Thymus (tissue), 11 donors: Measurements from ENCODE around the gene MED26. TPM values are rescaled to one million over a fixed set of nuclear protein-coding genes. Genes with fewer than 3 reads are reported as not detected.
A peak's percentile ranks its signal among the peaks of the same experiment; 100 is the strongest.
"Not testable (repeated sequence)": the region's sequence is repeated elsewhere in the genome, so short reads cannot be mapped to it uniquely, and the experiment has no call there.

Experiments used
- DNase-seq, 9 donors: peaks; one replicate each; pipeline ENCODE4 v3.0.0-alpha.2; 2013; ENCODE audit warnings: low spot score in 9 of 9, low read depth in 6 of 9, missing footprints in 1 of 9
- H3K27ac ChIP-seq, 2 donors: one replicate each; pipeline ENCODE4 v1.5.1; 2013; ENCODE audit warnings: control low read depth in 1 of 2, low read depth in 1 of 2, low read length in 1 of 2, mild to moderate bottlenecking in 1 of 2, moderate library complexity in 1 of 2
- H3K27me3 ChIP-seq, 2 donors: one replicate each; pipeline ENCODE4 v1.5.1; 2013; ENCODE audit warnings: low read length in 1 of 2; ENCODE audit not compliant: control insufficient read depth in 2 of 2, insufficient read depth in 1 of 2
- H3K36me3 ChIP-seq, 2 donors: one replicate each; pipeline ENCODE4 v1.5.1; 2013; ENCODE audit warnings: low read length in 1 of 2, mild to moderate bottlenecking in 1 of 2, moderate library complexity in 1 of 2; ENCODE audit not compliant: control insufficient read depth in 2 of 2, insufficient read depth in 2 of 2
- H3K4me1 ChIP-seq, 2 donors: one replicate each; pipeline ENCODE4 v1.5.1; 2013; ENCODE audit warnings: low read length in 2 of 2; ENCODE audit not compliant: control insufficient read depth in 2 of 2, insufficient read depth in 2 of 2
- H3K4me3 ChIP-seq, 2 donors: one replicate each; pipeline ENCODE4 v1.5.1; 2013; ENCODE audit warnings: low read length in 2 of 2, control low read depth in 1 of 2, mild to moderate bottlenecking in 1 of 2
- H3K9me3 ChIP-seq, 2 donors: one replicate each; pipeline ENCODE4 v1.5.1; 2013; ENCODE audit warnings: low read length in 1 of 2, mild to moderate bottlenecking in 1 of 2; ENCODE audit not compliant: control insufficient read depth in 2 of 2, insufficient read depth in 1 of 2
- WGBS: extraction: QIAGEN DNeasy Blood & Tissue Kit; methylation state at CpG from one replicate; pipeline ENCODE4 v1.1.7; 2013; 5-methylcytosine and 5-hydroxymethylcytosine counted together
- polyA plus RNA-seq: library from polyadenylated mRNA; stranded (reverse); fragments of 200-250 nt; gene quantifications from one replicate; pipeline ENCODE4 v1.2.3, GENCODE V29; 2013
- total RNA-seq: library from RNA; stranded (reverse); fragments of 120-200 nt; gene quantifications from one replicate; pipeline ENCODE4 v1.2.4, GENCODE V29; 2013
- donor health status: healthy.

Gene MED26
- total and polyA plus RNA-seq, 2 donors, result 6.2 to 8.1 TPM

DNA sequence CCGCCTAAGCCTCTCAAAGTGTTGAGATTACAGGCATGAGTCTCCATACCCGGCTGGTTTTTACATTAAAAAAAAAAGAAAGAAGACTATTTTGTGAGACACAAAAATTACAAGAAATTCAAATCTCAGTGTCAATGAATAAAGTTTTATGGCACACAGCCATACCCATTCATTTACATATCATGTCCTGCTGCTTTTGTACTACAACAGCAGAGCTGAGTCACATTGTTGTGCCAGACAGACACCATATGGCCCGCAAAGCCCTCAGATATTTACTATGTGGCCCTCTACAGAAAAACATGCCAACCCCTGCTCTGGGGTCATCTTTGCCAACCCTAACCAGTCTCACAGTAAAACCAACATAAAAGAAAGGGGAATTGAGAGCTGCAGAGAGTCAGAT is 26.6 kb upstream of the MED26 start:
- Histone ChIP-seq H3K4me1 (peaks cover 11% of the 10 kb centered on the region in 2 donors), H3K36me3 (peaks cover 85 to 86% of the 10 kb centered on the region in 2 donors), H3K9me3 (peaks cover 0 to 3% of the 10 kb centered on the region in 2 donors), H3K27me3 (no peaks in the 10 kb centered on the region), H3K27ac (no peak overlapping the region), H3K4me3 (no peak overlapping the region)
- 99% methylated on average over 3 of the region's 3 CpGs for WGBS
- DNase-seq, result no peak

DNA sequence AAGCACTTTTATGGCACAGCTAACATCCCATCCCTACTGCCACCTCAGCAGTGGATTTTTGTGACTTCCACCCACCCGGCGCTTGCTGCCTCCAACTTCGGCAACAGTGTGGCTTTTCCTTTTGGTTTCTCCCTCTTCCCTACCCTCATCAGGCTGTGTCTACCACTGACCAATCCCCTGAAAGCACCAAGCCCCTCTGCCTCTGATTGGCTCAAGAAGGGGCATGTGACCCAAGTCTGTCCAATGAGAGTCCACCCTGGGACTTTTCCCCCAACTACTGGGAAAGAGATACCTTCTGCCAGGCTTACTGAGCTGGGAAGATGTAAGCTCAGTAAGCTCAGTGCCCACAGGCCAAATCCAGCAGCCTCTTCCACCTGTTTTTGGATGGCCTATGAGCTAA is 26.1 kb upstream of the MED26 start:
- Histone ChIP-seq H3K36me3 (peaks cover 86 to 88% of the 10 kb centered on the region in 2 donors), H3K9me3 (peaks cover 0 to under 1% of the 10 kb centered on the region in 2 donors), H3K27ac (no peak overlapping the region), H3K27me3 (no peaks in the 10 kb centered on the region), H3K4me3 (no peak overlapping the region), H3K4me1 (peaks cover 6% of the 10 kb centered on the region in 2 donors)
- 93% methylated on average over 3 of the region's 3 CpGs for WGBS
- DNase-seq, result no peak

- no peak overlapping the region for H3K27ac ChIP-seq
These were observed 24.9 kb upstream of the MED26 start for GRCh38 chr19:16652854-16653253.

GRCh38 chr19:16651421-16652188 is 23.6 kb upstream of the MED26 start:
- H3K4me3 ChIP-seq, H3K4me1 ChIP-seq, H3K27me3 ChIP-seq, H3K9me3 ChIP-seq, DNase-seq: not testable (repeated sequence)
- Histone ChIP-seq H3K36me3 (peaks cover 76 to 80% of the 10 kb centered on the region in 2 donors), H3K27ac (peak overlapping the region in 1 of 2 donors; percentile 41)
- 96% methylated on average over 8 of the region's 8 CpGs for WGBS

More at GRCh38 chr19:16652854-16653253, 24.9 kb upstream of the MED26 start:
- no peak for DNase-seq
- H3K9me3 ChIP-seq, result no peaks in the 10 kb centered on the region
- WGBS, result 93% methylated on average over 7 of the region's 7 CpGs
- H3K27me3 ChIP-seq, result no peaks in the 10 kb centered on the region
- peaks cover 81 to 83% of the 10 kb centered on the region in 2 donors for H3K36me3 ChIP-seq
- no peak overlapping the region for H3K4me3 ChIP-seq
- no peaks in the 10 kb centered on the region for H3K4me1 ChIP-seq

GRCh38 chr19:16650821-16651220 is 22.8 kb upstream of the MED26 start:
- Histone ChIP-seq H3K4me1 (no peaks in the 10 kb centered on the region), H3K4me3 (no peak overlapping the region), H3K27me3 (no peaks in the 10 kb centered on the region), H3K27ac (no peak overlapping the region), H3K36me3 (peaks cover 74 to 80% of the 10 kb centered on the region in 2 donors), H3K9me3 (no peaks in the 10 kb centered on the region)
- WGBS, result 92% methylated on average over 2 of the region's 2 CpGs
- DNase-seq, result no peak

DNA sequence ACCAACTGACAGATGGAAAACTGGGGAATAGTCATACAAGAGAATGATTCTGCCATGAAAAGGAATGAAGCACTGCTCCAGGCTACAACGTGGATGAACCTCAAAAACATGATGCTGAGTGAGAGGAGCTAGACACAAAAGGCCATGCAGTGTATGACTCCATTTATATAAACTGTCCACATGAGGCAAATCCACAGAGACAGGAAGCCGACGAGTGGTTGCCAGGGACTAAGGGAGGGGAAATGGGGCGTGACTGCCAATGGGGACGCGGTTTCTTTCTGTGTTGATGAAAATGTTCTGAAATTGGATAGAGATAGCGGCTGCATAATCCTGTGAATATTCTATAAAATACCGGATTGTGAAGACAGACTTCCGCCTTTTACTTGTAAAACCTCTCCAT is 21.7 kb upstream of the MED26 start:
- Histone ChIP-seq H3K27me3 (no peaks in the 10 kb centered on the region), H3K4me3 (no peak overlapping the region), H3K9me3 (no peaks in the 10 kb centered on the region), H3K36me3 (peaks cover 74 to 82% of the 10 kb centered on the region in 2 donors), H3K4me1 (no peaks in the 10 kb centered on the region), H3K27ac (no peak overlapping the region)
- no peak for DNase-seq
- WGBS, result 92% methylated on average over 9 of the region's 9 CpGs

GRCh38 chr19:16645140-16645539 is 17.1 kb upstream of the MED26 start:
- no peak for DNase-seq
- no peaks in the 10 kb centered on the region for H3K4me1 ChIP-seq
- 97% methylated on average over 9 of the region's 9 CpGs for WGBS
- peaks cover 62 to 73% of the 10 kb centered on the region in 2 donors for H3K36me3 ChIP-seq
- H3K9me3 ChIP-seq, result no peaks in the 10 kb centered on the region
- H3K27me3 ChIP-seq, result no peaks in the 10 kb centered on the region
- H3K27ac ChIP-seq, result no peak overlapping the region
- no peak overlapping the region for H3K4me3 ChIP-seq

DNA sequence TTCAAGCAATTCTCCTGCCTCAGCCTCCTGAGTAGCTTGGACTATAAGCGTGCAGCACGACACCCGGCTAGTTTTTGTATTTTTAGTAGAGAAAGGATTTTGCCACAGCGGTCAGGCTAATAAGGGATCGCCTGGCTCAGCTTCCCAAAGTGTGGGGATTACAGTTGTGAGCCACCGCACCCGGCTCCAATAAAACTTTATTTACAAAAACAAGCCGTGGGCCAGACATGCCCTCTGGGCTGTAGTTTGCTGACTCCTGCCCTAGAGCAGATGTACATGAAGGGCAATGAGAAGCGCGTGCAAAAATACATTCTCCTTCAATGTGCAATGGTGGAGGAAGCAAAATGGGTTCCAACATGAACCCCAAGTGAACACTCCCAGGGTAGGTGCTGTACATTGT is 13.7 kb upstream of the MED26 start:
- over 99% methylated on average over 10 of the region's 10 CpGs for WGBS
- H3K9me3 ChIP-seq, result no peaks in the 10 kb centered on the region
- H3K4me3 ChIP-seq, result no peak overlapping the region
- H3K36me3 ChIP-seq, result peaks cover 66 to 80% of the 10 kb centered on the region in 2 donors
- H3K27me3 ChIP-seq, result no peaks in the 10 kb centered on the region
- H3K4me1 ChIP-seq, result no peaks in the 10 kb centered on the region
- no peak overlapping the region for H3K27ac ChIP-seq
- no peak for DNase-seq

- H3K4me3 ChIP-seq, result no peak overlapping the region
- WGBS, result 98% methylated on average over 1 of the region's 1 CpG
- no peak overlapping the region for H3K27ac ChIP-seq
- H3K4me1 ChIP-seq, result no peaks in the 10 kb centered on the region
- peaks cover 64 to 78% of the 10 kb centered on the region in 2 donors for H3K36me3 ChIP-seq
- no peak for DNase-seq
- no peaks in the 10 kb centered on the region for H3K27me3 ChIP-seq
- no peaks in the 10 kb centered on the region for H3K9me3 ChIP-seq
These were observed 12.9 kb upstream of the MED26 start for GRCh38 chr19:16640951-16641350.
